ENCODE data around the gene SNPH.

Gene SNPH

GRCh38 chr20:1307571-1307971, 41.5 kb downstream of the SNPH start:
- no peak for DNase-seq

- DNase-seq, result no peak
Measured at GRCh38 chr20:1308067-1308701, 42.1 kb downstream of the SNPH start.

GRCh38 chr20:1308702-1309095, 42.6 kb downstream of the SNPH start:
- no peak for DNase-seq

GRCh38 chr20:1309439-1309847, 43.3 kb downstream of the SNPH start:
- DNase-seq, result no peak

- DNase-seq, result no peak
Measured at GRCh38 chr20:1310071-1310470, 44.0 kb downstream of the SNPH start.

DNA sequence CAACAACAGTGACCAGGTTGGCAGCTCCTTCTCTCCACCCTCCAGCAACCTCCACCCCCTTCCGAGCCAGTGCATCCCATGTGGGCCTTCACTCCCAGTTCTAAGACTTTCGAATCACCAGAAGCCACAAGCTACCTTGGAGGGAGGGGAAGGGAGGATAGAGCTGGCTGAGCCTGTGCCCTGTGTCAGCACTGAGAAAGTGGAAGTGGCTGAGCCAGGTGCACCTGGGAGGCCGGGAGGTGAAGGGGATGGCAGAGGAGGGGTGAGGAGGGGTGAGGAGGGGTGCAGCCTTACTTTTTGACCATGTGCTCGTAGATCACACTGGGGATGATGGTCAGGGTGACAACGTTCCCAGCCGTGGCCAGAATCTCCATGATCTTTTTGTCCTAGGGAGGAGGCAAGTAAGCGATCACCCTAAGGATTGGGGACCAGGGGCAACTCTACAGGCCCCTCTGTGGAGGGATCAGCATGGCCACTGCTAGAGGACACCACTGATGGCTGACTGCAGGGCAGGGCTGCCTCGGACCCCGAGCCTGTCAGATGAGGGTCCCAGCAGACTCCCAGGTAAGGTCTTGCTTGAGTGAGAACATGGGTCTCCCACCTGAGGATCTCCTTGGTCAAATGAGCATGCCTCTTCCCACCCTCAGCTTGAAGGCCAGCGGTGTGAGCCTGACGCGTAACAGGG, 44.6 kb downstream of the SNPH start:
- DNase-seq, result no peak

GRCh38 chr20:1312308-1312707, 46.2 kb downstream of the SNPH start:
- DNase-seq, result no peak

DNA sequence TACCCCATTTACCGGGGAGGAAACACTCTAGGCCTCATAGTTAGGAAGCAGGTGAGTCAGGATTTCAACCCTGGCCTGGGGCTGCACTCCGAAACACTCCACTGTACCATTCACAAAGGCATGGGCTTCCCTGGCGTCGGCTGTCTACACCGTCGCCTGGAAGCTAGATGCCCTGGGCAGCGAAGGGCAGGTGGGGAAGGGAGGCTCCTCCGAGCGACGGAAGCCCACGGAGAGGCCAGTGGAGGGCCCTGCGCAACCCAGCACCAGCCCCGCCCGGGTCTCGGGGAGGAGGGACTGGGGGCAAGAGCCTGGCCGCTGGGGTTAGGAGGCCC, 46.8 kb downstream of the SNPH start:
- no peak for DNase-seq

GRCh38 chr20:1313236-1313964, 47.3 kb downstream of the SNPH start:
- peak; percentile 49 for DNase-seq

DNA sequence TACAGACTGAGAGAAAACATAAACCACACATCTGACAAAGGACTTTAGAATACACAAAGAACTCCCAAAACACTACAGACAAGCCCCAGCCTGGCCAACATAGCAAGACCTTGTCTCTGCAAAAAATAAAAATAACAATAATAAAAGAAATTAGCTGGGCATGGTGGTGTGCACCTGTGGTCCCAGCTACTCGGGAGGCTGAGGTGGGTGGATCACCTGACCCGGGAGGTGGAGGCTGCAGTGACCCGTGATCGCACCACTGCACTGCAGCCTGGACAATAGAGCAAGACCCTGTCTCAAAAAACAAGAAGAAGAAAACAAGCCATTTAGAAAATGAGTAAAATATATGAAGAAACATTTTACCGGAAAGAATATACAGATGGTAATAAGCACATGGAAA, 49.7 kb downstream of the SNPH start:
- DNase-seq, result no peak

DNA sequence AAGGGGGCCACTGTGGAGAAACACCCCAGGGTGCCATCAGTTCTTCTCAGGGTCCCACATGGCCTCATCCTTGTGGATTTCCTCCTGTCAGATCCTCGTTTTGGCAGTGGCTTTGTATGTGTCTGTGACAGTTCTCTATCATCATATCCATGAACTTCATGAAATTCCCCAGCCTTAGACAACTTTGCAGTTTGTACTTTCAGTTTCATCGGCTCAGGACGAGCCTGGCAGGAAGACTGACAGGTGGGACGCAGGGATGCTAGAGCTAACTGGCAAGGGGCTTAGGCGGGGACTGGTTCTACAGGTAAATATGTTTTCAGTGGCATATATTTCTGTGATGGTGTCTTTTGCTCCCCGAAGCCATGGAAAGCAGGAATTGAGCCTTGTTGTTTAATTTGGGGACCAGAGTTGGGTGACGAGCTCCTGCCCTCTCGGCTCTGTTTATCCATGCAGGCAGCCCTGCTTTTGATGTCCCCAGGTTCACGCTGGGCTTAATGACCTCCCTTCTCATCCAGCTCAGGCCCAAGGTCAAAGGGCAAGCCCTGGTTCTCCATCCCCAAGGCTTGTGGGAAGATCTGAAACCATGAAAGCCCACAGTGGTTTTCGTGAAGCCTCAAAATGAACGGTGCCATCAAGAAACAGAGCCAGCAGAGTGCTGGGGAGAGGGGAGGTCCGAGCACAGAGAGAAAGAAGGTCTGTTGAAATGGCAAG, 51.6 kb downstream of the SNPH start:
- no peak for DNase-seq

DNA sequence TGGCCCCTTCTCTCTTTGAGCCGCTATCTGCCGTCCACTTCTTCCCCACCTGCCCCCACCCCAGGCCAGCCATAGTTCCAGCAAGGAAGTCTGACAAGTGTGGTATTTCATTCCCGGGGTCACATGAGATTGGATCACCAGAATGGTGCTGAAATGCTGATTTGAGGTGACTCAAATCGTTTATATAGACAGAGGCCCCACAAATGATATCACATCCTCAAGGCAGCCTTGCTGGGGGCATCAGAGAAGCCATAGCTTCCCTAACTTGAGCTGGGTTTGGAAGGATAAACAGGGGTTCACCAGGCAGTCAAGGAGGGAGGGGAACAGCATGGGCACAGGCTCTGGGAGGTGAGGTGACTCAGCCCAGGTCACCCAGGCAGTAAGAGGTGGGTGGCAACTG, 53.0 kb downstream of the SNPH start:
- no peak for DNase-seq

DNA sequence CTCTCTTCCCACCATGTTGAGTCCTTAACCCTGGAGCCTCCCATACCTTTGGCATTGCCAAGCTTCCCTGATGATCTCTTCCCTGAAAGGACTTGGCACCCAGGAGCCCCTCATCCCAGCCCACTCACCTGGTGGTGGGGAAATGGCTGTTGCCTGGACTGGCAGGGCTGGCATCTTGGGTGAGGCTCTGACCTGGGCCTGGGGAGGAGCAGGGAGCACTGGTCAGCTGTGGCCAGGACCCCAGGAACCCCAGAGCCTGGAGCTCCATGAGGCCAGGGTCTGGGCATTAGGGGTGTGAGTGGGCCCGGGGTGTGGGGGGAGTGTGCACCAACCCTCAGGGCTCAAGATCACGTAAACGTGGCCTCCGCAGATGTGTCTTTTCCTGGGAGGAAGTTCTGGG, 53.4 kb downstream of the SNPH start:
- no peak for DNase-seq

GRCh38 chr20:1320016-1320415, 53.9 kb downstream of the SNPH start:
- DNase-seq, result no peak

DNA sequence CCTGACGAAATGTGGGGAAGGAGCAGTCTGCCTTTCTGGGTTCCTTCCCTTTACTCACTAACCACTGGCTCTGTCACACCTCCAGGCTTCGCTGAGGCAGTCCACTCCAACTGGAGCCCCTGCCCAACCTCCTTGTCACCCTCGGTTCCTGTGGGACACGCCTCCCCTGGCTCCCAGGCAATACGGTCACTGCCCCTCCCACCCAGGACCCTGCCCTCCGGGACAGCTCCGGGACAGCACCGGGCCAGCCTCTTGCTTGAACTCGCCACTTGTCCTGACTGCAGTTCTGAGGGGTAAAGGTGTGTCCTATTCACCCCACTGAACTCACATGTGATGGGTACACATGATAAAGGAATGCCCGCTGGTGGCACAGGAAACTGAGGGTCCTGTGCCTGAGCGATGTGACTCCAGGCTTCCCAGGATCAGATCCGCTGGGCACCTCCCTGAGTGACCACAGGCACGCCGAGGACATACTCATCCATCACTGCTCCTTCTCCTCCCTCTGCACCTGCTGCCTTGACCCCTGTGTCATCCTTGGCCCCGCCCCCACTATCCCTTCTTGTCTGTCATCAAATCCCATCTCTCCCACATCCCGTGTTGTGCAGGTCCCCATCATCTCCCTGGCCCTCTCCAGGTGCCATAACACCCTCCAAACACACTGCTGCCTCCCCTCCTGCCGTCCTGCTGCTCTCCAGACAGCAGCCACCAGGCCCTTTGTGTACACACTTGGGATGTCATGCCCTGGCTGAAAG, 55.0 kb downstream of the SNPH start:
- DNase-seq, result no peak

GRCh38 chr20:1321654-1321939, 55.5 kb downstream of the SNPH start:
- no peak for DNase-seq

DNA sequence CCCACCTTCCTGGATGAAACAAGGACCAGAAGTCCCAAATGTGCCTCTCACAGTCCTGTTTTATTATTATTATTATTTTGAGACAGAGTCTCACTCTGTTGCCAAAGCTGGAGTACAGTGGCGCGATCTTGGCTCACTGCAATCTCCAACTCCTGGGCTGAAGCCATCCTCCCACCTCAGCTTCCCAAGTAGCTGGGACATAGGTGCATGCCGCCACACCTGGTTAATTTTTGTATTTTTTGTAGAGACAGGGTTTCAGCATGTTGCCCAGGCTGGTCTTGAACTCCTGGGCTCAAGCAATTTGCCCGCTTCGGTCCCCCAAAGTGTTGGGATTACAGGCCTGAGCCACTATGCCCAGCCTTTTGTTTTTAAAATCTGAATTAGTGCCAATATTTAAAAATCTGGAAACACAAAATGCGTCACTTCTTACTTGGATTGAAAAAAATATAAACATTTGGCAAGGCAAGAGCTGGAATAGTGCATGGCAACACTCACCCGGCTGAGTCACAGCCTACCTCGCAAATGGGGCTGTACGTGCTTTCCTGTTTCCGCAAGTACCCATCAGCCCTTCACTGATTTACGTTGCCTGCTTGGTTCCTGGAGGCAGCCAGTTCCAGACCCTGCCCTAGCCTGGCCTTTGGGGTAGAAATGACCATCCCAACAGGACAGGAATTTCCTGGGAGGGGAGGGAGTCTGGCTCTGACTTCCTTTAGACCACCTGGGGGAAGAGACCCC, 56.6 kb downstream of the SNPH start:
- no peak for DNase-seq

DNA sequence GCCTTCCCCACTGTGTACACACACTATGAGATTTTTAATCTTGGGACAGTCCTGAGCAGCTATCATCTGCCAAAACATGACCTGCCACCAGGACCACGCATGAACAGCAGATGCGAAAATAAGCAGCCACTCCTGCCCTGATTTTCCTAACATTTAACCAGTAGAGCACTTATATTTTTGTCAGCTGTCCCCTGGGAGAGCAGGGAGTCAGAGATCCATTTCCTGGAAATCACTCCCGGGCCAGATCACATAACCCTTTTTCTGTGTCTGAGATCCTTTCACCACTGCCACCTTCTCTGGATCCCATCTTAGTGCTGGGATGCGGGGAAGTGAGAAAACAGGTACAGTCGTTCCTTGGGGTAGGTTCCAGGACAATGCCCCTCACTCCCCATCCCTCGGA, 57.2 kb downstream of the SNPH start:
- no peak for DNase-seq

GRCh38 chr20:1323830-1324597, 57.9 kb downstream of the SNPH start:
- DNase-seq, result no peak

DNA sequence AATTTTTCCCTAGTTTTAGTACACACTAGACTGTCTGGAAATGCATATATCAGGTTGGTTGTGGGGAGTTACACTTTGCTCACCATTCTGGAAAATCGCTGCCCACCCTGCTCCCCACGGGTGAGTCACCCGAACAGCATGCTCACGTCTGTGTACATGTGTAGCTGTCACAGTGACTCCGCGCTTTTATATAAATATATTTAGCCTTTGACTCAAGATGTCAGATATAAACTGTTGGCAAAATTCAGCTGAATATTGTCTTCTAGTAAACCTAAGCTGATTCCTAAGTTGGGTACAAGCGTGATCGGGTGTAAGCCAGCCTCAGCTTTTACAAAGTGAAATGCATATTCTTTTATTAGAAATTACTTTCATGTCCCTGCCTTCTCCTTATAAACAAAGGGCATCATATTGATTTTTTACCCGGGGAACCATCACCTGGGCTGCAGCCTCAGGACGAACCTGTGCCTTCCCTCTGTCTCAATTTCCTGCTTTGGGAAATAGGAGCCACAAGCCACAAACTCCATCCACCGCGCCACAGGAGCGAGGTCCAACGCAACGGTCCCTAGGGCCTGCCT, 58.6 kb downstream of the SNPH start:
- DNase-seq, result no peak

All from central memory CD4-positive, alpha-beta T cell (primary cell).